ENCODE measurements around the gene SSX2IP. TPM values are rescaled to one million over a fixed set of nuclear protein-coding genes. Genes with fewer than 3 reads are reported as not detected.

The SSX2IP gene
- total RNA-seq, 2 experiments from 2014 or later = 5.5 to 6.0 TPM

DNA sequence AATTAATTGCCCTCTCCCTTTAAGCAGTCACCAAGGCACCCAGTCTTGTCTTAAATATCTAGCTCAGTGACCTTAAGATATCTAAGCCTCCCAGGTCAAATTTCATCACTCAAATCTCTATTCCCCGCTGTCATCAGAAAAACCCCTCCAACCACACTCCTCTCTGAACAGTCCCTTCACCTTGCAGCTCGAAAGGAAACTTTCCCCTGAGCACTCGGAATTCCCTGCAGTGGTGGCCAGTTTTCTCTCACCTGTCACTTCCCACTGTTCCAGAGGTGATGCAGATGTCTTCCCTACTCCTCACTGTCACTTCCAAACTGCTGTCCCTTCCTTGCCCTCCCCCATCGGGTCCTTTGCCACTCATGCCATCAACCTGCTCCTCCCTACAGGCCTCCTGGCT lies 15.3 kb upstream of the SSX2IP start:
- peaks cover 11% of the 10 kb centered on the region for H3K4me1 Mint-ChIP-seq (ENCODE audit: low read depth)
- no peak overlapping the region for H3K4me3 Mint-ChIP-seq
- Histone ChIP-seq H3K9me3 (ENCODE audit: control insufficient read depth in 1 of 2, insufficient read depth in 1 of 2, low read length in 2 of 2) (no peaks in the 10 kb centered on the region), H3K27ac (ENCODE audit: low read depth in 1 of 2, low read length in 2 of 2) (no peak overlapping the region), H3K27me3 (ENCODE audit: control insufficient read depth in 1 of 2, insufficient read depth in 2 of 2, low read length in 2 of 2) (peaks cover 0 to 9% of the 10 kb centered on the region in 2 experiments), H3K36me3 (ENCODE audit: insufficient read depth, low read length) (no peaks in the 10 kb centered on the region), H3K4me1 (ENCODE audit: insufficient read depth, low read length) (no peaks in the 10 kb centered on the region), H3K4me3 (ENCODE audit: low read length) (no peak overlapping the region)
- H3K27ac Mint-ChIP-seq = no peak overlapping the region
- intact Hi-C loops (cut with DNase I, micrococcal nuclease) = no loop called here
- ATAC-seq (ENCODE audit: poor library complexity) (no peak), DNase-seq (no peak)
- ChIA-PET CTCF (interaction anchor here (0.8 kb wide), 1 partner anchor 26 kb away, joined by 3 read pairs; no protein-coding TSS in a partner anchor), POLR2A (no interaction called here)
- TF ChIP-seq, protein P1, sequence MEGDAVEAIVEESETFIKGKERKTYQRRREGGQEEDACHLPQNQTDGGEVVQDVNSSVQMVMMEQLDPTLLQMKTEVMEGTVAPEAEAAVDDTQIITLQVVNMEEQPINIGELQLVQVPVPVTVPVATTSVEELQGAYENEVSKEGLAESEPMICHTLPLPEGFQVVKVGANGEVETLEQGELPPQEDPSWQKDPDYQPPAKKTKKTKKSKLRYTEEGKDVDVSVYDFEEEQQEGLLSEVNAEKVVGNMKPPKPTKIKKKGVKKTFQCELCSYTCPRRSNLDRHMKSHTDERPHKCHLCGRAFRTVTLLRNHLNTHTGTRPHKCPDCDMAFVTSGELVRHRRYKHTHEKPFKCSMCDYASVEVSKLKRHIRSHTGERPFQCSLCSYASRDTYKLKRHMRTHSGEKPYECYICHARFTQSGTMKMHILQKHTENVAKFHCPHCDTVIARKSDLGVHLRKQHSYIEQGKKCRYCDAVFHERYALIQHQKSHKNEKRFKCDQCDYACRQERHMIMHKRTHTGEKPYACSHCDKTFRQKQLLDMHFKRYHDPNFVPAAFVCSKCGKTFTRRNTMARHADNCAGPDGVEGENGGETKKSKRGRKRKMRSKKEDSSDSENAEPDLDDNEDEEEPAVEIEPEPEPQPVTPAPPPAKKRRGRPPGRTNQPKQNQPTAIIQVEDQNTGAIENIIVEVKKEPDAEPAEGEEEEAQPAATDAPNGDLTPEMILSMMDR (IDR thresholded peaks at IDR 0.05) = no peak
- H3K36me3 Mint-ChIP-seq (ENCODE audit: low read depth) = no peaks in the 10 kb centered on the region
- no peaks in the 10 kb centered on the region for H3K9me3 Mint-ChIP-seq
- peaks cover 18% of the 10 kb centered on the region for H3K27me3 Mint-ChIP-seq

DNA sequence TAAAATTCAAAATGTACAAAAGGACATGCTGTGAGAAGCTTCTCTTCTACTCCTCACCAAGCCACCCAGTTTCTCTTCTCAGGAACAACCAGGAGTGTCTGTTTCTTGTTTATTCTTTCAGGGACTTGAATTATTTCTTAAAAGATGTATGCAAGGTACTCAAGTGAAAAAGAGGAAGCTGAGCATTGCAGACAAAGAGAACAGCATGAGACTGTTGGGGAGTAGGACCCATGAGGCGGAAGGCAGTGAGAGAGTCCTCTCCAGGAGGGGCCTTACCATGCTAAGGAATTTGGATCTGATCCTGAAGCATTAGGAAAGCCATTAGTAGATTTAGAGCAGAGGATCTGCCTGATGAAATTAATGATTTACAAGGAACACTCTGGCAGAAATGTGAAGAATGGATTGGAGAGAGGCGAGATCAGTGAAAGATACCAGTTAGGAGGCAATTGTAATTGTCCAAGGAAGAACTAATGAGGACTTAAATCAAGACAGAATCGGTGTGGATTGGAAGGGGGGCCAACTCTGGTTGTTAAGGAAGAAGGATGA lies 14.7 kb upstream of the SSX2IP start:
- intact Hi-C loops (cut with DNase I, micrococcal nuclease) = no loop called here
- TF ChIP-seq, protein P1 (IDR thresholded peaks at IDR 0.05) = no peak
- no peaks in the 10 kb centered on the region for H3K4me1 ChIP-seq (ENCODE audit: insufficient read depth, low read length)

DNA sequence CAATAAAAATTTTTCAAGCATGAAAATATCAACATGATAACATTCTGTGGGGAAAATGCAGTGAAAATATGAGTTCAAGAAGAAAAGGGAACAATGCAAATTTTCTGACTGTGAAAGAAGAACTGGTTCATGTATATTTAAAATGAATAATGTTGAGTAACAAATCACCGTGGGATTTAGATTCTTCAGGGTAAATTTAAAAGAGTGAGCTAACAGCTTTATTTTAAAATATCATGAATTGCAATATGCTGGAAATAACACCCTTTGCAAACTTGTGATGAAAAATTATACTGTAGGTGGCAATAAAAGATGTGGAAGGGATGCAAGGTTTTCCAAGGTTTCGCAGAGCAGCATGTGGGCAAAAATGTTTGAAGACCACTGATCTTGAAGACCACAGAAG lies 13.2 kb upstream of the SSX2IP start:
- DNase-seq (no peak), ATAC-seq (ENCODE audit: poor library complexity) (no peak)
- CTCF ChIA-PET = no interaction called here
- no peaks in the 10 kb centered on the region for H3K36me3 ChIP-seq (ENCODE audit: insufficient read depth, low read length)
- TF ChIP-seq, protein P1 (IDR thresholded peaks at IDR 0.05) = no peak
- H3K27ac ChIP-seq (ENCODE audit: low read depth in 1 of 2, low read length in 2 of 2) = no peak overlapping the region
- Mint-ChIP-seq H3K27ac (no peak overlapping the region), H3K4me1 (ENCODE audit: low read depth) (peaks cover 28% of the 10 kb centered on the region), H3K9me3 (no peaks in the 10 kb centered on the region), H3K27me3 (peaks cover 18% of the 10 kb centered on the region), H3K4me3 (no peak overlapping the region), H3K36me3 (ENCODE audit: low read depth) (no peaks in the 10 kb centered on the region)
- no peaks in the 10 kb centered on the region for H3K4me1 ChIP-seq (ENCODE audit: insufficient read depth, low read length)
- intact Hi-C loops (cut with DNase I, micrococcal nuclease) = no loop called here
- H3K4me3 ChIP-seq (ENCODE audit: low read length) = no peak overlapping the region
- POLR2A ChIA-PET = interaction anchor here (0.6 kb wide), 1 partner anchor 12 kb away, joined by 3 read pairs; no protein-coding TSS in a partner anchor
- H3K9me3 ChIP-seq (ENCODE audit: control insufficient read depth in 1 of 2, insufficient read depth in 1 of 2, low read length in 2 of 2) = no peaks in the 10 kb centered on the region
- H3K27me3 ChIP-seq (ENCODE audit: control insufficient read depth in 1 of 2, insufficient read depth in 2 of 2, low read length in 2 of 2) = peaks cover 0 to 9% of the 10 kb centered on the region in 2 experiments

More for the DNA sequence above, 14.7 kb upstream of the SSX2IP start:
- H3K9me3 ChIP-seq (ENCODE audit: control insufficient read depth in 1 of 2, insufficient read depth in 1 of 2, low read length in 2 of 2) = no peaks in the 10 kb centered on the region
- ATAC-seq (ENCODE audit: poor library complexity) (no peak), DNase-seq (no peak)
- ChIA-PET CTCF (no interaction called here), POLR2A (no interaction called here)
- Mint-ChIP-seq H3K4me1 (ENCODE audit: low read depth) (peaks cover 17% of the 10 kb centered on the region), H3K9me3 (no peaks in the 10 kb centered on the region), H3K36me3 (ENCODE audit: low read depth) (no peaks in the 10 kb centered on the region), H3K27me3 (peaks cover 18% of the 10 kb centered on the region), H3K27ac (no peak overlapping the region), H3K4me3 (no peak overlapping the region)
- H3K27me3 ChIP-seq (ENCODE audit: control insufficient read depth in 1 of 2, insufficient read depth in 2 of 2, low read length in 2 of 2) = peaks cover 0 to 9% of the 10 kb centered on the region in 2 experiments
- H3K36me3 ChIP-seq (ENCODE audit: insufficient read depth, low read length) = no peaks in the 10 kb centered on the region
- H3K4me3 ChIP-seq (ENCODE audit: low read length) = no peak overlapping the region
- H3K27ac ChIP-seq (ENCODE audit: low read depth in 1 of 2, low read length in 2 of 2) = no peak overlapping the region
